ENCODE data around the gene DBH. TPM values are rescaled to one million over a fixed set of nuclear protein-coding genes. Genes with fewer than 3 reads are reported as not detected.

The DBH gene
- total and polyA plus RNA-seq, 2 donors (not counting 3 experiments of a cell fraction or from before 2014, with no cell fraction given): not detected

DNA sequence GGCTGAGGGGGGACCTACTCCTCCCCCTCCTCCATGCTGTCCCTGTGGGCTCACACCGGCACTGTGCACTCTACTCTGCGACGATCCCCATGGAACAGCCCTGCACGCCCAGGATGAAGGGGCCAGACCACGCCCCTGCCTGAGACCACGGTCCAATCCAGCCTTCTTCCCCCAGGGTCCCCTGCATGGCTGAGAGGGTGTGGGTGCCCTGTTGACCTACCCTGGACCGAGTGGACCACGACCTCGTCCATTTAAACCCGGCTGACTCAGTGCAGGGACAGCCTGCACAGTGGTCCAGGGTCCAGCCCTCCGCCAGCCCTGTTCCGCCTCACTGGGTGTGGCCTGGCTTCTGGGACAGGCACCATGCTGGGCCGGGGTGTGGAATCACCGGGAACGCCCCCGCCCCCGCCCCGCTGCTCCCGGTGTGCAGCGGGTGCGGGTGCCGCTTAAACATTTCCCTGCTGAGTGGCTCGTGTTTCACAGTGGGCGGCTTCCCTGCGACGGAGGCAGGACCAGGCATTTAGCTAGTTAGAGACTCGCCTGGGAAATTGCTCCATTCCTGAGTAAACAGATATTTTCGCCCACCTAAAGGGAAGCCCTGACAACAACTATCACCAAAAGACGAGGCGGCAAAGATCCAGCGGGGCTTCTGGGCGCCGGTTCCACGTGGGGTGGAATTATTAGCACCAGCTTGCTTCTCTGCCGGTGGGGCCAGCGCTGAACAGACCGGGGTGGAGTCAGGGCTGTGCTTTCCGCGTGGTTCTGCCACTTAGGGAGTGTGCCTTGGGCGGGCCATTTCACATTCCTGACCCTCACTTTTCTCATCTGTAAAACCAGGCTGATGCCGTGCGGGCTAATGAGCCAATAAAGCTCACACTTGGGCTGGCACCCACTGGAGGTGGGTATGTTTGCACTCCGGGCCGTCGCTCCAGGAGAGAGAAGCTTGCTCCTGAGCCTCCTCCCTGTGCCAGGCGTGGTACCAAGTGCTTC is 22.6 kb downstream of the DBH start:
- H2AFZ ChIP-seq (ENCODE audit: low read depth, low read length): no peak overlapping the region
- H3K4me1 ChIP-seq (ENCODE audit: control insufficient read depth, extremely low read depth, insufficient read depth, low read length): no peaks in the 10 kb centered on the region
- no TSS peak for BruUV-seq (replicated peaks)
- POLR2A ChIA-PET: no interaction called here
- intact Hi-C loops (cut with micrococcal nuclease) (no loop called here), dilution Hi-C loops (cut with MboI; ENCODE audit: extremely low pct_ligation_motif_present, low sequenced_read_pairs) (no loop called here)
- H3K4me3 ChIP-seq (replicated peaks in 1 of 3; ENCODE audit: insufficient read depth in 1 of 3, low read depth in 1 of 3, low read length in 3 of 3): no peak overlapping the region
- H3K36me3 ChIP-seq (ENCODE audit: control insufficient read depth in 2 of 2, extremely low read depth in 1 of 2, insufficient read depth in 2 of 2, low read length in 2 of 2): no peaks in the 10 kb centered on the region
- no peak for FAIRE-seq
- no peaks in the 10 kb centered on the region for H4K20me1 ChIP-seq (replicated peaks; ENCODE audit: control insufficient read depth, extremely low read depth, insufficient read depth, low read length)
- peaks cover 6 to 18% of the 10 kb centered on the region in 2 experiments for H3K27me3 ChIP-seq (ENCODE audit: control insufficient read depth in 2 of 2, insufficient read depth in 2 of 2, low read length in 2 of 2)
- no peak for DNase-seq (ENCODE audit: low read depth, low spot score)
- H3K9me3 ChIP-seq (replicated peaks; ENCODE audit: control insufficient read depth, insufficient read depth, low read length): no peaks in the 10 kb centered on the region
- no peaks in the 10 kb centered on the region for H3K79me2 ChIP-seq (ENCODE audit: control insufficient read depth, insufficient read depth, low read length)
- CTCF ChIA-PET: no interaction called here
- H3K4me2 ChIP-seq (ENCODE audit: insufficient read depth, low read length): no peak overlapping the region
- H3K27ac ChIP-seq (ENCODE audit: insufficient read depth, low read depth, low read length): no peak overlapping the region
- no peak for TF ChIP-seq GATA2 (IDR thresholded peaks at IDR 0.05; ENCODE audit: insufficient read depth, insufficient read length, low read depth, low read length)
- no peaks in the 10 kb centered on the region for H3K9me1 ChIP-seq (replicated peaks; ENCODE audit: control insufficient read depth, extremely low read depth, insufficient read depth, low read length)
- no peak overlapping the region for H3K9ac ChIP-seq (replicated peaks; ENCODE audit: extremely low read depth, insufficient read depth, low read length)

DNA sequence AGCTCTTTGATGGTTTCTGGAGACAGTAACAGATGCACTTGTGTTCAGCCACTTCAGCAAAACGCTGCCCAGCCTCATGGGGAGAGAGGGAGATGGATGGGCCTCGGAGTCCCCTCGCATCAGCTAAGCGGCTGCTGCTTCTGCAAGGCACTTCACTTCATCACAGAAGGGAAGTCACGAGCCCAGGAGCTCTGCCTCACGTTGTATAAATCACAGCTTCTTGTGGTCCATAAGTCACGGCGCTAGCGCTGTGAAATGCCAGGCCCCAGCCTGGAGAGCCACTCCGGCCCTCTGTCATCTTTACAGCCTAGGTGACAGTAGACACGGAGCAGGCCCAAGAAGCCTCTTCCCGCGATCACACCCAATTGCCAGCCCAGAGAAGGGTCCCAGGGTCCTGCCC is 23.4 kb downstream of the DBH start:
- no TSS peak for BruUV-seq (replicated peaks)
- Histone ChIP-seq H3K9me3 (replicated peaks; ENCODE audit: control insufficient read depth, insufficient read depth, low read length) (no peaks in the 10 kb centered on the region), H3K4me2 (ENCODE audit: insufficient read depth, low read length) (no peak overlapping the region), H3K79me2 (ENCODE audit: control insufficient read depth, insufficient read depth, low read length) (no peaks in the 10 kb centered on the region), H3K36me3 (ENCODE audit: control insufficient read depth in 2 of 2, extremely low read depth in 1 of 2, insufficient read depth in 2 of 2, low read length in 2 of 2) (no peaks in the 10 kb centered on the region), H3K27me3 (ENCODE audit: control insufficient read depth in 2 of 2, insufficient read depth in 2 of 2, low read length in 2 of 2) (peaks cover 6 to 18% of the 10 kb centered on the region in 2 experiments), H3K9ac (replicated peaks; ENCODE audit: extremely low read depth, insufficient read depth, low read length) (no peak overlapping the region), H3K4me3 (replicated peaks in 1 of 3; ENCODE audit: insufficient read depth in 1 of 3, low read depth in 1 of 3, low read length in 3 of 3) (no peak overlapping the region), H3K9me1 (replicated peaks; ENCODE audit: control insufficient read depth, extremely low read depth, insufficient read depth, low read length) (no peaks in the 10 kb centered on the region), H3K4me1 (ENCODE audit: control insufficient read depth, extremely low read depth, insufficient read depth, low read length) (no peaks in the 10 kb centered on the region), H3K27ac (ENCODE audit: insufficient read depth, low read depth, low read length) (no peak overlapping the region), H4K20me1 (replicated peaks; ENCODE audit: control insufficient read depth, extremely low read depth, insufficient read depth, low read length) (no peaks in the 10 kb centered on the region), H2AFZ (ENCODE audit: low read depth, low read length) (no peak overlapping the region)
- intact Hi-C loops (cut with micrococcal nuclease): no loop called here
- CTCF ChIA-PET: no interaction called here
- FAIRE-seq (no peak), DNase-seq (ENCODE audit: low read depth, low spot score) (no peak)
- POLR2A ChIA-PET: no interaction called here
- TF ChIP-seq POLR2AphosphoS5 (IDR thresholded peaks at IDR 0.05; ENCODE audit: insufficient read depth, low read depth, low read length) (no peak), JUN (IDR thresholded peaks at IDR 0.05; ENCODE audit: borderline replicate concordance, insufficient read depth, insufficient read length, low read depth) (no peak), MYC (IDR thresholded peaks at IDR 0.05; ENCODE audit: low read depth, low read length) (no peak), FOS (IDR thresholded peaks at IDR 0.05; ENCODE audit: borderline replicate concordance, insufficient read depth, low read length) (no peak), POLR2A (IDR thresholded peaks at IDR 0.05; ENCODE audit: low read depth, low read length) (no peak), EZH2 (IDR thresholded peaks at IDR 0.05; ENCODE audit: borderline replicate concordance, low read depth, low read length, severe bottlenecking) (no peak)
- TF ChIP-seq, protein P1, sequence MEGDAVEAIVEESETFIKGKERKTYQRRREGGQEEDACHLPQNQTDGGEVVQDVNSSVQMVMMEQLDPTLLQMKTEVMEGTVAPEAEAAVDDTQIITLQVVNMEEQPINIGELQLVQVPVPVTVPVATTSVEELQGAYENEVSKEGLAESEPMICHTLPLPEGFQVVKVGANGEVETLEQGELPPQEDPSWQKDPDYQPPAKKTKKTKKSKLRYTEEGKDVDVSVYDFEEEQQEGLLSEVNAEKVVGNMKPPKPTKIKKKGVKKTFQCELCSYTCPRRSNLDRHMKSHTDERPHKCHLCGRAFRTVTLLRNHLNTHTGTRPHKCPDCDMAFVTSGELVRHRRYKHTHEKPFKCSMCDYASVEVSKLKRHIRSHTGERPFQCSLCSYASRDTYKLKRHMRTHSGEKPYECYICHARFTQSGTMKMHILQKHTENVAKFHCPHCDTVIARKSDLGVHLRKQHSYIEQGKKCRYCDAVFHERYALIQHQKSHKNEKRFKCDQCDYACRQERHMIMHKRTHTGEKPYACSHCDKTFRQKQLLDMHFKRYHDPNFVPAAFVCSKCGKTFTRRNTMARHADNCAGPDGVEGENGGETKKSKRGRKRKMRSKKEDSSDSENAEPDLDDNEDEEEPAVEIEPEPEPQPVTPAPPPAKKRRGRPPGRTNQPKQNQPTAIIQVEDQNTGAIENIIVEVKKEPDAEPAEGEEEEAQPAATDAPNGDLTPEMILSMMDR (IDR thresholded peaks at IDR 0.05; ENCODE audit: extremely low read depth in 1 of 2, insufficient read depth in 1 of 2, low read depth in 1 of 2, low read length in 2 of 2): no peak
- TF ChIP-seq, protein P2, sequence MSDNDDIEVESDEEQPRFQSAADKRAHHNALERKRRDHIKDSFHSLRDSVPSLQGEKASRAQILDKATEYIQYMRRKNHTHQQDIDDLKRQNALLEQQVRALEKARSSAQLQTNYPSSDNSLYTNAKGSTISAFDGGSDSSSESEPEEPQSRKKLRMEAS (IDR thresholded peaks at IDR 0.05; ENCODE audit: insufficient read depth, insufficient read length): no peak
- dilution Hi-C loops (cut with MboI; ENCODE audit: extremely low pct_ligation_motif_present, low sequenced_read_pairs): no loop called here

All from endothelial cell of umbilical vein (primary cell).